GM19455 (cell line): ENCODE data around the gene ATAT1.
A peak's percentile ranks its signal among the peaks of the same experiment; 100 is the strongest.

Experiments
- ATAC-seq: cut with Tn5 transposase; IDR thresholded peaks from one replicate; pipeline ENCODE4 v1.9.1; 2021; ENCODE audit not compliant: unreplicated experiment

The ATAT1 gene

GRCh38 chr6:30683183-30683979 is 56.7 kb downstream of the ATAT1 start:
- no peak for ATAC-seq

DNA sequence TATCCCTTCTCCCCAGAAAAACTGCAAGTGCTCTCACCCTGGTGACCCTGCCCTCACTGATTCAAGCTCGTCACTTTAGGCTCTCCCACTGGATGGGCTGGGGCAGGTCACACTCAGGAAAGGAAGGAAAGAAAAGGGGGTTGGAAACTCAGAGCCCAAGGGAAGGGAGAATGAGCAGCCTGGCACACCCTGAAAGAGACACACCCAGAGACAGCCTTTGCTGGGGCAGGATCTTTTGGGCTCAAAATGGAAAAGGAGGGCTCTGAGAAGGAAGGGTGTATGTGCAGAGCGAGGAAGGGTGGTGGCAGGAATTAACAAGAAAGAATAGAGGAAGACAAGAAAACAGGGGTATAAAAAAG is 57.3 kb downstream of the ATAT1 start:
- no peak for ATAC-seq

DNA sequence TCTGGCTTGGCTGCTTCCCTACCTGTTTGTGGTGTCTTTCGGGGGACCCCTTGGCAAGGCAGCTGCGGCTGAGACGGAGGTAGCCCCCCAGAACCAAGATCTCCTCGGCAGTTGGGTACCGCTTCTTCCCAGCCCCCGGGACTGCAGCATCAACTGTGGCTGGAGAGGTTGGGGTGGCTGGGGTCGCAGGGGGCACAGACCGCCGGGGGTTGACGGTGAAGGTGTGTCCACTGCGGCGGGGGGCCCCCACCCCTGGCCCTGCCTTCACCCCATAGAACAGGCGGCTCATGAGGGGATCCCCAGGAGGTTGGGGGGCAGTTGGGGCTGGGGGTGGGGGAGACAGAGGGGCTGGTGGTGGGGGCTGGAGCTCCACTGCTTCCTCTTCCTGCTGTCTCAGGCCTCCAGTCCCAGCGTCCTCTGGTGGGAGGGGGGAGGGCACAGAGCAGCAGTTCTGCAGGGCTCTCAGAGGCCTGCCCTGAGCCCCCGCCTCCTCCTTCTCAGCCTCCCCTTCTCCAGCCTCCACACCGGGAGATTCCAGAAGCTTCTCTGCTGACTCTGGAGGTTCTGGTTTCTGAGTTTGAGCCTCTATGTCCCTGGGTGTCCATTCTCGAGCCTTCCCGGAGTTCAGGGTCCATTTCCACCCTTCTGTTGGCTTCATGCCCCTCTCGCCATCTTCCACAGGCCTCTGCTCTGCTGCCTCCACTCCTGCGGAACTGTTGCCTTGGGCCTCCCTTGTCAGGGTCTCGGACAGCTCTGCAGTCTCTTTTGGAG is 57.9 kb downstream of the ATAT1 start:
- ATAC-seq: no peak

DNA sequence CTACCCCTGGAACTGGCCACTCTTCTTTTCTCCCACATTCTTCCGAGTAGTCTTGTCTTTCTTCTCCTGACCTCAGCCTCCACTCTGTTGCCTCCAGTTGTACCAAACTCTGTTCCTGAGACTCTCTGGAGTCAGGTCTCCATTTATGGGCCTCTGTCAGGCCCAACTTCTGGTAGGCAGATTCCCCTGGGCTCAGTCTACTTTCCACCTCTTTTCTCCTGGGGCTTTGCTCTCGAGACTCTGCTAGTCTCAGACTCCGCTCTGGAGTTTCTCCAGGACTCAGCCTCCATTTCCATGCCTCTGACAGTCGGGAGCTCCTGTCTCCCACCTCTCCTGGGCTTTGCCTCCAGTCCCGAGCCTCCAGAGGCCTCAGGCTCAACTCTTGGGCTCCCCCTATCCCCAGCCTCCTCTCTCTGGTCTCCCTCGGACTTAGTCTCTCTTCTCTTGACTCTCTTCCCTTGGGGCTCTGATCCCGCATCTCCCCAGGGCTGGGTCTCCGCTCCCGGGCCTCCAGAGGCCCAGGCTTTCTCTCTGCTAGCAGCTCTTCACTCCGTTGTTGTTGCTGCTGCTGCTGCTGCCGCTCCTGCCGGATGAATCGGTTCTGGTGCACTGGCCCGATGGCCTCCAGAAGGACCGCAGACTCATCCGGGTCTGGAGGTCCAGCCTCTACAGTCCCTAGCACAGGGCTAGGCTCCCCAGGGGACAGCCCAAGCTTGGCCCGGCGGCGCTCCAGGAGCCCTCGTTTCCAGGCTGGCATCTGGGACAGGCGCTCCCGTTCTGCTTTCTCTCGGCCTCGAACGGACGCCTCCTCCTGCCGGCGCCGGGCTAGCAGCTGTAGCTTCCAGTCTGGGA is 58.7 kb downstream of the ATAT1 start:
- ATAC-seq: no peak

- ATAC-seq: no peak
These were observed 59.6 kb downstream of the ATAT1 start, which contains the start of gene PPP1R18 for GRCh38 chr6:30686009-30686907. Gene PPP1R18, minus strand, starts transcription at chr6:30686645. Its CDS starts 627 bp downstream, at chr6:30686018.

DNA sequence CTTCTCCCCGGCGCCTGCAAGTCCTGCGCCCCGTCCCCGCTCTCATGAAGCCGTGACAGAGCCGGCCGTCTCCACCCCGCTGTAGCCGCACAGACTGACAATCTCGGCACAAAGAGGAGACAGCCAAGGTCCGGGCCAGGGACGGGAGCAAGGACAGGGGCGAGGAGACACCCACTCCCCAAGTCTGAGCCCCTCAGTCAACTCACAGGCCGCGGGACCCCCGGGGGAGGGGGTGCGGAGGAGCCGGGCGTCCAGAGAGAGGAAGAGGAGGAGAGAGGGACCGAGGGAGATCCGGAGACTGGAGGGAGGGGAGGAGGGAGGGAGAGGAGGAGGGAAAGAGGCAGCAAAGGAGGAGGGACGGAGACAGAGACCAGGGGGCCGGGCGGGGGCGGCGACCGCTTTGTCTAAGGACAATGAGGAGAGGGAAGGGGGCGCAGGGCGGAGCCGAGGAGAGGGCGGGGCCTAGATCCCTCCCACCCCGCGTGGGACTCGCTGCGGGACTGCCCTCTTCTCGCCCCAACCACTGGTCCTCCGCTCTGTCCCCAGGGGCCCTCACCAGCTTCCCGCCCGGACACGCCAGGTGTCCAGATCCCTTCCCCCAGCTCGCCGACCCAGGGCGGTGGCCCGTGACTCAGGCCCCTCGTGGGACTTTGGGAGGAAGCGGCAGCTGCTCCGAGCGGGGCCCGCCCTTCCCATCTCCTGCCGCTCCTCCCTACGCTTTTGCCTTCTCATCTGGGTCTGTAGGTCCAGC is 60.4 kb downstream of the ATAT1 start:
- peak; percentile 33 for ATAC-seq

GRCh38 chr6:30687659-30688431 is 61.2 kb downstream of the ATAT1 start:
- ATAC-seq: no peak

GRCh38 chr6:30688569-30688968 is 61.9 kb downstream of the ATAT1 start:
- no peak for ATAC-seq

DNA sequence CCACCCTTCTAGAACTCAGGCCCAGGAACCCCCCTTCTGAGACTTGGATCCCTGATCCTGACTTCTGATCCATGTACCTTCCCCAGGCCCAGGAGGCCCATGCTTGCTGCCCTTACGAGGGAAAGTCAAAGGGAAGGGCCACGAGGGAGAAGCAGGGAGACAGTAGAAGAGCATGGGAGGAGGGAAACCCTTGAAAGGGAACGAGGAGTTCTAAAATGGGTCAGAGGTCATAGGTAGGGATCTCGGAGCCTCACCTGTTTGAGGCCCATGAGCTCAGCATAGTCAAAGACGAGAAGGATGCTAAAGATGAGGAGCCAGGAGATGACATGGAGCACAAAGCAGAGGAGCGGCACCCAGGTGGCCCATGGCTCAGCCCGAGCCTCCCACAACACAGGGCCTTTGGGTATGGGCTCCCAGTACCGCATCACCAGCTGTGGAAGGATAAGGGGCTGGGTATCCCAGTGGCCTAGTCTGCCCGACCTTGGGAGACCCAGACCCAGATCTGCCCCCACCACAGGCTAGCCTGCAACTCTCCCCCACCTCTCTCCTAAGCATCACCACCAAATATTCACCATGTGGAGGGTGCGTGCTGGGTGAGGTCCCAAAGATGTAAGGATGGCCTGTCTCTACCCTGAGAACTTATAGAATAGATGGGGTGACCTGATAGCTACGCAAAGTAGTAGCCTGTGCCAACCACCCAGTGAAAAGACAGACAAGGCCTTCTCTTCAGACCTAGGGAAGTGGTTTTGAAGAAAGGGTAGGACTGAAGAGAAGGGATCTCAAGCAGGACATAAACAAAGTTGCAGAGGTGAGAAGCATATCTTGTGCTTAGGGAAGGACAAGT is 62.6 kb downstream of the ATAT1 start:
- no peak for ATAC-seq

DNA sequence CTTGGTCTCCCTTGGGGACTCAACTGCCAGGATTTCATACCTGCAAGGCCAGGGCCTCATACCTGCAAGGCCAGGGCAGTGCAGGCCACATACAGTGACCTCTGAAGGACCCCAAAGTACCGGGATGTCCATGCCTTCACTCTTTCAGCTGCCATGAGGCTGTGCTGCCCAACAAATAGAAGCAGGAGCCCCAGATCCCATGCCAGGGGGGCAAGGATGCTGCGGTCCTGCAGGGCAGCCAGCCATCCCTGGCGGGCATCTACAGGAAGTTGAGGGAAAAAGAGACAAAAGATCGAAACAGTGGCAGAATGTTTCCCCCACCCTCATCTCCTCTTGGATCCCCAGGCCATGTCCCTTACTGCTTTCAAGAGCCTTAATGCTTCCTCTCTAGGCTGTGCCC is 63.3 kb downstream of the ATAT1 start:
- ATAC-seq: no peak

- no peak for ATAC-seq
These were observed 63.9 kb downstream of the ATAT1 start, which contains the start of gene NRM for GRCh38 chr6:30690403-30691207. Gene NRM, minus strand, starts transcription at chr6:30690984. Its CDS starts 10 bp downstream, at chr6:30690974.

DNA sequence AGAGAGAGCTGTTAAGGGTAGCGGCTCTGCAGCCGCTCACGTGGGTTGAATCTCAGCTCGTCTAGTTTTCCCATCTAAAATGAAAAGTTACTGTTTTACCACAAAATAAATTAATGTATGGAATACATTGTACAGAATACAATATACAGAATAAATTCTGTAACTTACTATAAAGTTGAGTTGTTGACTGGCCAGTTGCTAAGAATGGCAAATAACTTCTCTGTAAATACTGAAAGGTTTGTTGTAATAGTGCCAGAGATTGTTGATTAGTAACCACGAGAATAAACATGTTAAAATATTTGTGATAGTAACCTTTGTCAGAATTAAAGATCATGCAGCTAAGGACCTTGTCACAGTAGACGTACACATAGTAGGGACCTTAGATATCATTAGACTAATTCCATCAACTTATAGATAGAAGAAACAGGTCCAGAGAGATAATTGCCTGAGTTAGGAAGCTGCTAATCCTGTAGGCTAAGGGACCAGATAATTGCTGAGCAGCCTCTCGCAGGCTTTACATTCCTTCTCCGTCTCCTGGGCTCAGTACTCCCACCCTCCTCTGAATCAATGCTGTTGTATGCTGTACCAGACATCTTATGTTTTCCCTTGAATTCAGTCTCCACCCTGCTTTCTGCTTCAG is 64.7 kb downstream of the ATAT1 start:
- no peak for ATAC-seq
